MM.1S (cell line): Measurements from ENCODE around the gene ANKRD9.

Experiments used
- EZH2phosphoT487 ChIP-seq: fragments of 300-600 bp; sonication (generic); IDR thresholded peaks from 2 replicates; pipeline ENCODE4 v1.6.1; 2018; ENCODE audit warnings: antibody characterized with exemption, low read length
- TF ChIP-seq, protein P1 (sequence below): fragments of 300-600 bp; sonication (generic); IDR thresholded peaks from 2 replicates; pipeline ENCODE4 v1.5.1; 2016; ENCODE audit warnings: antibody characterized with exemption, low read length, mixed read lengths

DNA sequence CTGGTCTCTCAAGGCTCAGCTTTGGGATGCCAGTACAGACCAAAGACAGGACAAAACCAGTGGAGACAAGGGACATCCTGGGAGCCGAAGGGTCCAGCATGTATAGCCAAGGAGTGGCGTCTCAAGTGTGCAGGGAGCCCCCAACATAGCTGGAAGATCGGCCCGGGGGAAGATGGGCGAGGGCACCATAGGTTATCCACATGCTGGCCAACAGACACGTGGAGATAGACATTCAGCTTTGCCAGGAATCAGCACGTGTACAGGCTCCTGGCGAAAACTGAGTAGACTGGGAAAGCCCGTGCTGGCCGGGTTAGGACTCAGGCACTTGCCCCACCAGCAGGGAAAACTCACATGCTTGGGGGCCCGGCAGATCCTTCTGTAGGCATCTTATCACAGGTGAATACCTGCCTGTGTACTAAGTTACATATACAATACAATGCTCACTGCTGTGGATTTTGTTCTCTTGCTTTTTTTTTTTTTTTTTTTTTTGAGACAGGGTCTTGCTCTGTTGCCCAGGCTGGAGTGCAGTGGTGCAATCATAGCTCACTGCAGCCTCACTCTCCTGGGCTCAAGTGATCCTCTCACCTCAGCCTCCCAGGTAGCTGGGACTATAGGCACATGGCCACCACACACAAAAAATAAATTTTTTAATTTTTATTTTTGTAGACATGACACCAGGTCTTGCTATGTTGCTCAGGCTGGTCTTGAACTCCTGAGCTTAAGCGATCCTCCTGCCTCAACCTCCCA is 5.6 kb upstream of the ANKRD9 start:
- TF ChIP-seq, protein P1, sequence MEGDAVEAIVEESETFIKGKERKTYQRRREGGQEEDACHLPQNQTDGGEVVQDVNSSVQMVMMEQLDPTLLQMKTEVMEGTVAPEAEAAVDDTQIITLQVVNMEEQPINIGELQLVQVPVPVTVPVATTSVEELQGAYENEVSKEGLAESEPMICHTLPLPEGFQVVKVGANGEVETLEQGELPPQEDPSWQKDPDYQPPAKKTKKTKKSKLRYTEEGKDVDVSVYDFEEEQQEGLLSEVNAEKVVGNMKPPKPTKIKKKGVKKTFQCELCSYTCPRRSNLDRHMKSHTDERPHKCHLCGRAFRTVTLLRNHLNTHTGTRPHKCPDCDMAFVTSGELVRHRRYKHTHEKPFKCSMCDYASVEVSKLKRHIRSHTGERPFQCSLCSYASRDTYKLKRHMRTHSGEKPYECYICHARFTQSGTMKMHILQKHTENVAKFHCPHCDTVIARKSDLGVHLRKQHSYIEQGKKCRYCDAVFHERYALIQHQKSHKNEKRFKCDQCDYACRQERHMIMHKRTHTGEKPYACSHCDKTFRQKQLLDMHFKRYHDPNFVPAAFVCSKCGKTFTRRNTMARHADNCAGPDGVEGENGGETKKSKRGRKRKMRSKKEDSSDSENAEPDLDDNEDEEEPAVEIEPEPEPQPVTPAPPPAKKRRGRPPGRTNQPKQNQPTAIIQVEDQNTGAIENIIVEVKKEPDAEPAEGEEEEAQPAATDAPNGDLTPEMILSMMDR = no peak
- TF ChIP-seq EZH2phosphoT487 = no peak
